PC-3 (cell line): ENCODE measurements around the gene TRIM47. TPM values are rescaled to one million over a fixed set of nuclear protein-coding genes. Genes with fewer than 3 reads are reported as not detected.

ENCODE experiments used
- ATAC-seq: fragments of 200-7000 bp; cut with Tn5 transposase; 2 replicates; pipeline ENCODE4 v1.9.1; 2020; ENCODE audit warnings: mild to moderate bottlenecking, moderate library complexity
- BruUV-seq: library from RNA; stranded (reverse); fragments of 400-500 nt; replicated peaks from 2 replicates; lab custom pipeline; 2021; lab: Mats Ljungman, UMichigan
- CTCF ChIA-PET: fragments of 300-600 bp; sonication (Branson Sonifier 250); formaldehyde crosslinking; loops from one replicate; lab custom pipeline; 2022; ENCODE audit warnings: antibody characterized with exemption; lab: Charles Lee
- POLR2A ChIA-PET: fragments of 300-600 bp; sonication (Branson Sonifier 250); formaldehyde crosslinking; loops from one replicate; lab custom pipeline; 2022; ENCODE audit warnings: antibody characterized with exemption; ENCODE audit not compliant: unreplicated experiment; lab: Charles Lee
- DNase-seq: peaks from one replicate; pipeline ENCODE4 v3.0.0-alpha.2; 2015
- H2AFZ ChIP-seq: fragments of 300-600 bp; sonication (generic); 2 replicates; pipeline ENCODE4 v1.6.0; 2016; ENCODE audit warnings: antibody characterized with exemption, low read length
- H3F3A ChIP-seq: fragments of 300-600 bp; sonication (generic); one replicate; pipeline ENCODE4 v1.6.0; 2017; ENCODE audit warnings: antibody characterized with exemption, low read length, control low read depth, mild to moderate bottlenecking; ENCODE audit not compliant: unreplicated experiment
- H3K27ac ChIP-seq: fragments of 300-600 bp; sonication (generic); 2 replicates; pipeline ENCODE4 v1.5.1; 2016; ENCODE audit warnings: mild to moderate bottlenecking, low read length
- H3K27me3 ChIP-seq: fragments of 300-600 bp; sonication (generic); 2 replicates; pipeline ENCODE4 v1.6.1; 2016; ENCODE audit warnings: low read length, mixed read lengths
- H3K36me3 ChIP-seq: fragments of 300-600 bp; sonication (generic); 2 replicates; pipeline ENCODE4 v1.6.1; 2016; ENCODE audit warnings: low read depth, mixed run types, low read length, mixed read lengths
- H3K4me1 ChIP-seq: fragments of 300-600 bp; sonication (generic); 2 replicates; pipeline ENCODE4 v1.5.1; 2016; ENCODE audit warnings: low read length; ENCODE audit not compliant: insufficient read depth
- H3K4me2 ChIP-seq: fragments of 300-600 bp; sonication (generic); 2 replicates; pipeline ENCODE4 v1.6.0; 2016; ENCODE audit warnings: low read length
- H3K4me3 ChIP-seq: fragments of 300-600 bp; sonication (generic); 2 replicates; pipeline ENCODE4 v1.5.1; 2016; ENCODE audit warnings: mild to moderate bottlenecking, low read length, mixed read lengths
- H3K79me2 ChIP-seq: fragments of 300-600 bp; sonication (generic); 2 replicates; pipeline ENCODE4 v1.6.1; 2017; ENCODE audit warnings: low read length, mixed read lengths
- H3K9ac ChIP-seq: fragments of 300-600 bp; sonication (generic); 2 replicates; pipeline ENCODE4 v1.6.0; 2016; ENCODE audit warnings: mild to moderate bottlenecking, low read length
- H3K9me2 ChIP-seq: fragments of 300-600 bp; sonication (generic); replicated peaks from 2 replicates; pipeline ENCODE4 v1.6.1; 2016; ENCODE audit warnings: mixed run types, low read length, mixed read lengths
- H3K9me3 ChIP-seq: fragments of 300-600 bp; sonication (generic); 2 replicates; pipeline ENCODE4 v1.6.1; 2016; ENCODE audit warnings: low read length, mixed read lengths
- H4K20me1 ChIP-seq: fragments of 300-600 bp; sonication (generic); 2 replicates; pipeline ENCODE4 v1.6.1; 2016; ENCODE audit warnings: low read length, mixed read lengths
- EZH2 ChIP-seq: fragments of 300-600 bp; sonication (generic); IDR thresholded peaks from one replicate; pipeline ENCODE4 v1.6.1; 2017; ENCODE audit warnings: antibody characterized with exemption, mild to moderate bottlenecking, low read length; ENCODE audit not compliant: unreplicated experiment
- EZH2phosphoT487 ChIP-seq: fragments of 300-600 bp; sonication (generic); IDR thresholded peaks from 2 replicates; pipeline ENCODE4 v1.6.1; 2018; ENCODE audit warnings: mild to moderate bottlenecking, antibody characterized with exemption, low read length, borderline replicate concordance
- intact Hi-C: fragments of 100-400 bp; cut with micrococcal nuclease; formaldehyde crosslinking; loops from 2 replicates; pipeline ENCODE4 v1.9.0; 2023
- total RNA-seq: library from RNA; depleted of rRNA; stranded (reverse); fragments of >200 nt; gene quantifications from 2 replicates; pipeline ENCODE4 v1.2.3, GENCODE V29; 2014
- TF ChIP-seq, protein P1 (sequence below): fragments of 300-600 bp; sonication (generic); conservative IDR thresholded peaks from 2 replicates; pipeline ENCODE4 v1.5.1; 2017; ENCODE audit warnings: antibody characterized with exemption, low read depth, mild to moderate bottlenecking, low read length

TRIM47 gene
- total RNA-seq, 1 experiment from 2014 or later, result 73.7 TPM

DNA sequence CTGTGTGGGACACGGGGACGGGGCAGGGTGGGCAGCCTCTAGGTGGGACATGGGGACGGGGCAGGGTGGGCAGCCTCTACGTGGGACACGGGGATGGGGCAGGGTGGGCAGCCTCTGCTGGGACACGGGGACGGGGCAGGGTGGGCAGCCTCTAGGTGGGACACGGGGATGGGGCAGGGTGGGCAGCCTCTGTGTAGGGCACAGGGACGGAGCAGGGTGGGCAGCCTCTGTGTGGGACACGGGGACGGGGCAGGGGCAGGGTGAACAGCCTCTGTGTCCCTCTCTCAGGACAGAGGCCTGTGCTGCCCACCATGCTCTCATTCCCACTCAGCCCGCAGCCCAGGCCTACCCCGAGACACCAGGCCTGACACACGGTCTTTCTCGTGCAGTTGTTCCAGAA lies 43.2 kb upstream of the TRIM47 start:
- DNase-seq (no peak), ATAC-seq (no peak)
- Histone ChIP-seq H3K4me2 (no peak overlapping the region), H3K36me3 (no peaks in the 10 kb centered on the region; the same call in 1 of the 2 replicates), H3F3A (no peaks in the 10 kb centered on the region), H3K9me2 (no peaks in the 10 kb centered on the region), H2AFZ (no peak overlapping the region), H3K79me2 (no peaks in the 10 kb centered on the region), H3K4me1 (no peaks in the 10 kb centered on the region), H3K27ac (no peak overlapping the region), H3K9me3 (no peaks in the 10 kb centered on the region), H3K27me3 (no peaks in the 10 kb centered on the region), H3K9ac (no peak overlapping the region), H4K20me1 (no peaks in the 10 kb centered on the region), H3K4me3 (no peak overlapping the region)
- ChIA-PET POLR2A (no interaction called here), CTCF (no interaction called here)
- TF ChIP-seq, protein P1, sequence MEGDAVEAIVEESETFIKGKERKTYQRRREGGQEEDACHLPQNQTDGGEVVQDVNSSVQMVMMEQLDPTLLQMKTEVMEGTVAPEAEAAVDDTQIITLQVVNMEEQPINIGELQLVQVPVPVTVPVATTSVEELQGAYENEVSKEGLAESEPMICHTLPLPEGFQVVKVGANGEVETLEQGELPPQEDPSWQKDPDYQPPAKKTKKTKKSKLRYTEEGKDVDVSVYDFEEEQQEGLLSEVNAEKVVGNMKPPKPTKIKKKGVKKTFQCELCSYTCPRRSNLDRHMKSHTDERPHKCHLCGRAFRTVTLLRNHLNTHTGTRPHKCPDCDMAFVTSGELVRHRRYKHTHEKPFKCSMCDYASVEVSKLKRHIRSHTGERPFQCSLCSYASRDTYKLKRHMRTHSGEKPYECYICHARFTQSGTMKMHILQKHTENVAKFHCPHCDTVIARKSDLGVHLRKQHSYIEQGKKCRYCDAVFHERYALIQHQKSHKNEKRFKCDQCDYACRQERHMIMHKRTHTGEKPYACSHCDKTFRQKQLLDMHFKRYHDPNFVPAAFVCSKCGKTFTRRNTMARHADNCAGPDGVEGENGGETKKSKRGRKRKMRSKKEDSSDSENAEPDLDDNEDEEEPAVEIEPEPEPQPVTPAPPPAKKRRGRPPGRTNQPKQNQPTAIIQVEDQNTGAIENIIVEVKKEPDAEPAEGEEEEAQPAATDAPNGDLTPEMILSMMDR, result no peak
- no peak for TF ChIP-seq EZH2
- no peak for TF ChIP-seq EZH2phosphoT487
- intact Hi-C loops, result no loop called here
- BruUV-seq, result no TSS peak

DNA sequence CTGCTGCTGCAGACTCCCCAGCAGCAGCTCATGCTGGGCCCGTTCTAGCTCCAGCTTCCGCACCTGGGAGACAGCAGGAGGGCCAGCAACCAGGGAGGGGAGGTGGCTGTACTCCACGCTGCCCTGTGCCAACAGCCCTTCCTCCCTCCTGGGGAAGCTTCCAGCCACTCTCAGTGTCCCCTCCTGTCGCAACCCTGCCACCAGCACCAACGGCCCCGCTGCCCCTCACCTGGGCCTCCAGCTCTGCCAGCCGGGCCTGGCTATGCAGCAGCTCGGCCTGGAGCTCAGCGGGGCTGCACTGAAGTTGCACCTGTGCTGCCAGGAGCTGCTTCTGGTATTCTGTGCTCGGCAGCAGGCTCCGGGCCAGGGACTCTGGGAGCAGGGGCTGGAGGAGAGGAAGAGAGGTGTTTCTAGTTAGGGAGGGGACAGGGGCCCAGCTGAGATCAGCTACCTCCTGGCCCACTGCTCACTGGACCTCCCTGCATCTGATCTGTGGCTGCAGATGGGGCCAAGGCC lies 41.7 kb upstream of the TRIM47 start:
- no peaks in the 10 kb centered on the region for H3K27me3 ChIP-seq
- no peak overlapping the region for H2AFZ ChIP-seq
- BruUV-seq, result no TSS peak
- ATAC-seq (no peak), DNase-seq (no peak)
- POLR2A ChIA-PET, result interaction anchor here (0.6 kb wide), 1 partner anchor 79 kb away, joined by 4 read pairs; no protein-coding TSS in a partner anchor
- no peak overlapping the region for H3K9ac ChIP-seq
- no peaks in the 10 kb centered on the region for H3K9me2 ChIP-seq
- H4K20me1 ChIP-seq, result no peaks in the 10 kb centered on the region
- CTCF ChIA-PET, result interaction anchor here (0.5 kb wide), 1 partner anchor 54 kb away, joined by 9 read pairs; no protein-coding TSS in a partner anchor
- no peaks in the 10 kb centered on the region; the same call in 1 of the 2 replicates for H3K36me3 ChIP-seq
- TF ChIP-seq, protein P1, result no peak
- no peak for TF ChIP-seq EZH2phosphoT487
- TF ChIP-seq EZH2, result no peak
- intact Hi-C loops, result no loop called here
- no peak overlapping the region for H3K4me2 ChIP-seq
- H3K4me3 ChIP-seq, result no peak overlapping the region
- no peaks in the 10 kb centered on the region for H3K79me2 ChIP-seq
- no peaks in the 10 kb centered on the region for H3K9me3 ChIP-seq
- no peak overlapping the region for H3K27ac ChIP-seq
- H3F3A ChIP-seq, result no peaks in the 10 kb centered on the region
- H3K4me1 ChIP-seq, result no peaks in the 10 kb centered on the region

DNA sequence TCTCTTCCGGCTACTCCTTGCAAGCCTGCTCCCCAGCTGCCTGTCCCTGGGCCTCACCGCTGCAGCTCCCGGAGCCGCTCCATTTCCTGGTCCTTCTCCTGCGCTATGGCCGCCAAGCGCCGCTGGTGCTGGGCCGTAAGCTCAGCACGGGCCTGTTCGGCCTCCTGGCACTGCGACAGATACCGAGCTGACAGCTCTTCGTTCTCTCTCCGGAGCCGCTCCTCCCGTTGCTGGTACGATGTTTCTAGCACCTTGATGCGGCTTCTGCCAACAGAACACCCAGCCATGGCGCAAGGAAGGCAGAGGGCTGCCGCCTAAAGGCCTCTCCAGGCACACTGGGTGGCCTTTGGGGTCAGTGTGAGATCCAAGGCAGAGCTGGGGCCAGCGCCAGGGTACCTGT lies 41.2 kb upstream of the TRIM47 start:
- intact Hi-C loops, result no loop called here
- Histone ChIP-seq H3K27me3 (no peaks in the 10 kb centered on the region), H3K4me1 (no peaks in the 10 kb centered on the region), H3K4me3 (no peak overlapping the region), H2AFZ (no peak overlapping the region), H3K27ac (no peak overlapping the region), H3K36me3 (no peaks in the 10 kb centered on the region; the same call in 1 of the 2 replicates), H3K9me3 (no peaks in the 10 kb centered on the region), H3K9me2 (no peaks in the 10 kb centered on the region), H3F3A (no peaks in the 10 kb centered on the region), H3K9ac (no peak overlapping the region), H3K4me2 (no peak overlapping the region), H4K20me1 (no peaks in the 10 kb centered on the region), H3K79me2 (no peaks in the 10 kb centered on the region)
- BruUV-seq, result no TSS peak
- DNase-seq, result no peak
- POLR2A ChIA-PET, result interaction anchor here (0.6 kb wide), 2 partner anchors 9 to 79 kb away, joined by 4 to 5 read pairs; no protein-coding TSS in a partner anchor
- TF ChIP-seq EZH2phosphoT487 (no peak), EZH2 (no peak)
- CTCF ChIA-PET, result interaction anchor here (0.5 kb wide), 1 partner anchor 55 kb away, joined by 9 read pairs; no protein-coding TSS in a partner anchor
- ATAC-seq, result no peak
